ENCODE measurements around the gene DNAJC10.

Gene DNAJC10, protein sequence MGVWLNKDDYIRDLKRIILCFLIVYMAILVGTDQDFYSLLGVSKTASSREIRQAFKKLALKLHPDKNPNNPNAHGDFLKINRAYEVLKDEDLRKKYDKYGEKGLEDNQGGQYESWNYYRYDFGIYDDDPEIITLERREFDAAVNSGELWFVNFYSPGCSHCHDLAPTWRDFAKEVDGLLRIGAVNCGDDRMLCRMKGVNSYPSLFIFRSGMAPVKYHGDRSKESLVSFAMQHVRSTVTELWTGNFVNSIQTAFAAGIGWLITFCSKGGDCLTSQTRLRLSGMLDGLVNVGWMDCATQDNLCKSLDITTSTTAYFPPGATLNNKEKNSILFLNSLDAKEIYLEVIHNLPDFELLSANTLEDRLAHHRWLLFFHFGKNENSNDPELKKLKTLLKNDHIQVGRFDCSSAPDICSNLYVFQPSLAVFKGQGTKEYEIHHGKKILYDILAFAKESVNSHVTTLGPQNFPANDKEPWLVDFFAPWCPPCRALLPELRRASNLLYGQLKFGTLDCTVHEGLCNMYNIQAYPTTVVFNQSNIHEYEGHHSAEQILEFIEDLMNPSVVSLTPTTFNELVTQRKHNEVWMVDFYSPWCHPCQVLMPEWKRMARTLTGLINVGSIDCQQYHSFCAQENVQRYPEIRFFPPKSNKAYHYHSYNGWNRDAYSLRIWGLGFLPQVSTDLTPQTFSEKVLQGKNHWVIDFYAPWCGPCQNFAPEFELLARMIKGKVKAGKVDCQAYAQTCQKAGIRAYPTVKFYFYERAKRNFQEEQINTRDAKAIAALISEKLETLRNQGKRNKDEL

GRCh38 chr2:182715892-182716649, at the start of gene DNAJC10:
Gene DNAJC10, plus strand, starts transcription at chr2:182716257. Its CDS starts 1,830 bp downstream, at chr2:182718087.
- peak; percentile 90 for DNase-seq (ENCODE audit: low spot score)
- TF ChIP-seq, protein P1, sequence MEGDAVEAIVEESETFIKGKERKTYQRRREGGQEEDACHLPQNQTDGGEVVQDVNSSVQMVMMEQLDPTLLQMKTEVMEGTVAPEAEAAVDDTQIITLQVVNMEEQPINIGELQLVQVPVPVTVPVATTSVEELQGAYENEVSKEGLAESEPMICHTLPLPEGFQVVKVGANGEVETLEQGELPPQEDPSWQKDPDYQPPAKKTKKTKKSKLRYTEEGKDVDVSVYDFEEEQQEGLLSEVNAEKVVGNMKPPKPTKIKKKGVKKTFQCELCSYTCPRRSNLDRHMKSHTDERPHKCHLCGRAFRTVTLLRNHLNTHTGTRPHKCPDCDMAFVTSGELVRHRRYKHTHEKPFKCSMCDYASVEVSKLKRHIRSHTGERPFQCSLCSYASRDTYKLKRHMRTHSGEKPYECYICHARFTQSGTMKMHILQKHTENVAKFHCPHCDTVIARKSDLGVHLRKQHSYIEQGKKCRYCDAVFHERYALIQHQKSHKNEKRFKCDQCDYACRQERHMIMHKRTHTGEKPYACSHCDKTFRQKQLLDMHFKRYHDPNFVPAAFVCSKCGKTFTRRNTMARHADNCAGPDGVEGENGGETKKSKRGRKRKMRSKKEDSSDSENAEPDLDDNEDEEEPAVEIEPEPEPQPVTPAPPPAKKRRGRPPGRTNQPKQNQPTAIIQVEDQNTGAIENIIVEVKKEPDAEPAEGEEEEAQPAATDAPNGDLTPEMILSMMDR (IDR thresholded peaks at IDR 0.05; ENCODE audit: extremely low read depth, missing control alignments): no peak

DNA sequence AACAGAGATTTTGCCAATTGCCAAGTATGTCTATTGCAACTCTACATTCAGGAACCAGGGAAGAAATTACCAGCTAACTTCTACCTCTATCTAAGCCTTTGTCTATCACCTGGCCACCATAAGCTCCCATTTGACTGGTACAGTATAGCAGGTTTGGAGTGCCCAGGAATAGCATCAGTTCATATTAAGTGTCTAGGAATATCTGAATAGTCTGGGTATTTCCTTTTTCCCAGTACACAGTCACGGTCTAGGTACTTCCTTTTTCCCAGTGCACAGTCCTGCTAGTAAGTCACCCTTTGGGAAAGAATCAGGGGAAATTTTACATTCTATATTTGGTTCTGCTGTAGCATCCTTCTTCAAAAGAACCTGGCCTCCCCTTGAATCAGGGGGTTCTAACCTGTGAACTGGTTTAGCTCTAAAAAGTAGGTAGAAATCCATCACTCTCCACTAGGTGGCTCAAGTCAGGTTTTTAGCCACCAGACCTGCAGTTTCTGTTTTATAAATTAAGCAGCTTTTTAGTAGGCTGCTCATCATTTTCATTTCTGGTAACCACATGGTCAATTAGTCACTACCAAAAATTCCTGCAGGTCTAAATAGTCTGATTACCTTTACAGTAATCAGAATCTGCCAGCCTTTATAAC, 49.3 kb upstream of the DNAJC10 start:
- peak; percentile 35 for DNase-seq (ENCODE audit: low spot score)
- TF ChIP-seq, protein P1 (IDR thresholded peaks at IDR 0.05; ENCODE audit: extremely low read depth, missing control alignments): peak; percentile 54

- no peak for DNase-seq (ENCODE audit: low spot score)
These were observed 48.8 kb upstream of the DNAJC10 start for GRCh38 chr2:182667315-182667695.

GRCh38 chr2:182668671-182669070, 47.4 kb upstream of the DNAJC10 start:
- TF ChIP-seq, protein P1 (IDR thresholded peaks at IDR 0.05; ENCODE audit: extremely low read depth, missing control alignments): no peak
- DNase-seq (ENCODE audit: low spot score): no peak

More at GRCh38 chr2:182667315-182667695, 48.8 kb upstream of the DNAJC10 start:
- TF ChIP-seq, protein P1 (IDR thresholded peaks at IDR 0.05; ENCODE audit: extremely low read depth, missing control alignments): no peak

DNA sequence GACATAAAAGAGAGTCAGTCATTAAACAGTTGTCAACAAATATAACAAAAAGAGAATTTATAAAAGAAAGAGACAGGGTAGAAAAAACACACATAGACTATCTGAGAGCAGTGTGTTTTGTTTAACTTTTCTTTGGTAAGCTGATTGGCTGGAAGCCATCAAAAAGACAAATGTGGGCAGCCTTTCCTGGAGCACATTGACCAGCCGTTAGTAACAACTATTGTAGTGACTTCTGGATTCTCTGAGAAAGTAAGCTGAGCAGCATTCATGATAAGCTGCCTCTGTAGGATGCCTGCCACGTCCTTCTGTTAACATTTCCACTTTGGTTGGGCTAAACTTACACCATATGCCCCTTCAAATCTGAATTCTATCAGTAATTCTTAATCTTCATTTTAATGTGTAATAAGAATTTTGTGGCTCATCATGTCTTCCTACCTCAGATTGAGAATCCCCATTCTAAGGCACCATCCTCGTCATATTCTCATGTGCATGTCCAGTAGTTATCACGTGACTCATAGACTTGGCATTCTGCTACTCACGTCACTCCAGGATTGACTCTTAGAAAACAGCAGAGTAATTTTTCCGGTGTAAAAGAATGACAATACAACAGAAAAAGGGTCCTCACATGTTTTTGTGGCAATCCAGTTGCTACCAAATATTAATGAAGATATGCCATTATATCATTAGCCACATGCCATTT, 43.4 kb upstream of the DNAJC10 start:
- DNase-seq (ENCODE audit: low spot score): no peak
- TF ChIP-seq, protein P1 (IDR thresholded peaks at IDR 0.05; ENCODE audit: extremely low read depth, missing control alignments): no peak

DNA sequence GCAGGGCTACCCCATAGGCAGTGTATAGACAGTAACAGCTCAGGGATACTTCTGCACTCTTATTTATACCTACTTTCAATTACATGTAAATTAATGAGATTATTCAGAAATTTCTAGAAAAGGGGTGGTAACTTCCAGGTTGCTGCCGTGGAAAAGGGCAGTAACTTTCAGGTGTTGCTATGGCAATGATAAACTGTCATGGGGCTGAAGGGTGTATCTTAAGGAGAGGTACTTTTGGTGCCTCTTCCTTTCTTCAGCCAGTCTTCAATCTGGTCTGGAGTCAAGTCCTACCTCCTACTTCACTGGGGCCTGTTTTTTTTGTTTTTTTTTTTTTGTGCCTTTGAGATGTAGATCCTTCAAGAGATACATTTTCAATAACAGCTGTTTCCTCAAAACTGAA, 35.2 kb upstream of the DNAJC10 start:
- TF ChIP-seq, protein P1 (IDR thresholded peaks at IDR 0.05; ENCODE audit: extremely low read depth, missing control alignments): no peak
- no peak for DNase-seq (ENCODE audit: low spot score)

All from GM20000 (cell line).